Tibial nerve (tissue), 4 donors: ENCODE data around the gene CEP170B. TPM values are rescaled to one million over a fixed set of nuclear protein-coding genes. Genes with fewer than 3 reads are reported as not detected.

Experiments used
- DNase-seq, 2 donors: peaks; one replicate each; pipeline ENCODE4 v3.0.0-alpha.2; 2019; ENCODE audit warnings: low spot score in 2 of 2
- H3K27ac ChIP-seq, 4 donors: fragments of 200-600 bp; sonication (generic) in 3 of 4; one replicate each; pipeline ENCODE4 v1.5.1; 2017 to 2019; ENCODE audit warnings: mild to moderate bottlenecking in 1 of 4
- H3K27me3 ChIP-seq, 2 donors: fragments of 200-600 bp; sonication (generic) in 1 of 2; one replicate each; pipeline versions ENCODE4 v1.5.1 to v1.6.0; 2017 to 2019
- H3K36me3 ChIP-seq, 3 donors: fragments of 200-600 bp; sonication (generic); one replicate each; pipeline ENCODE4 v1.5.1; 2018 to 2019
- H3K4me1 ChIP-seq, 4 donors: fragments of 200-600 bp; sonication (generic) in 3 of 4; one replicate each; pipeline ENCODE4 v1.5.1; 2017 to 2019
- H3K4me3 ChIP-seq, 4 donors: fragments of 200-600 bp; sonication (generic) in 3 of 4; one replicate each; pipeline ENCODE4 v1.5.1; 2017 to 2019; ENCODE audit warnings: mild to moderate bottlenecking in 1 of 4, moderate library complexity in 1 of 4
- H3K9me3 ChIP-seq, 4 donors: fragments of 200-600 bp; sonication (generic) in 3 of 4; one replicate each; pipeline ENCODE4 v1.5.1; 2017 to 2019
- EP300 ChIP-seq, 2 donors: sonication (generic); formaldehyde crosslinking; IDR thresholded peaks; one replicate each; pipeline ENCODE4 v1.6.1; 2017; ENCODE audit warnings: antibody characterized with exemption in 2 of 2, mild to moderate bottlenecking in 1 of 2
- POLR2A ChIP-seq, 2 donors: fragments of 450-650 bp; IDR thresholded peaks; one replicate each; pipeline ENCODE4 v1.6.1; 2017; ENCODE audit warnings: antibody characterized with exemption in 2 of 2, mild to moderate bottlenecking in 2 of 2, moderate library complexity in 2 of 2
- WGBS, 2 donors: methylation state at CpG; one replicate each; pipeline ENCODE4 v1.1.5; 2018; 5-methylcytosine and 5-hydroxymethylcytosine counted together
- total RNA-seq, 4 donors: library from RNA; depleted of rRNA; stranded (reverse); fragments of >200 nt; gene quantifications; one replicate each; pipeline ENCODE4 v1.1.0, GENCODE V29; 2016
- TF ChIP-seq, protein P1 (sequence below), 5 experiments: fragments of 200-600 bp in 3 of 5; fragments of 450-650 bp in 2 of 5; sonication (generic) in 3 of 5; IDR thresholded peaks; one replicate each; pipeline ENCODE4 v1.5.1; 2016 to 2019; ENCODE audit warnings: antibody characterized with exemption in 5 of 5, mild to moderate bottlenecking in 3 of 5, moderate library complexity in 2 of 5

Gene CEP170B
- total RNA-seq, 4 donors from 2014 or later: 10.1 to 36.3 (median 13.0) TPM

- H3K36me3 ChIP-seq: no peaks in the 10 kb centered on the region
- H3K4me3 ChIP-seq: no peak overlapping the region
- H3K9me3 ChIP-seq: peaks cover 0 to 14% (median 0%) of the 10 kb centered on the region in 4 donors
- no peak for TF ChIP-seq EP300 (IDR thresholded peaks at IDR 0.05)
- TF ChIP-seq, protein P1, sequence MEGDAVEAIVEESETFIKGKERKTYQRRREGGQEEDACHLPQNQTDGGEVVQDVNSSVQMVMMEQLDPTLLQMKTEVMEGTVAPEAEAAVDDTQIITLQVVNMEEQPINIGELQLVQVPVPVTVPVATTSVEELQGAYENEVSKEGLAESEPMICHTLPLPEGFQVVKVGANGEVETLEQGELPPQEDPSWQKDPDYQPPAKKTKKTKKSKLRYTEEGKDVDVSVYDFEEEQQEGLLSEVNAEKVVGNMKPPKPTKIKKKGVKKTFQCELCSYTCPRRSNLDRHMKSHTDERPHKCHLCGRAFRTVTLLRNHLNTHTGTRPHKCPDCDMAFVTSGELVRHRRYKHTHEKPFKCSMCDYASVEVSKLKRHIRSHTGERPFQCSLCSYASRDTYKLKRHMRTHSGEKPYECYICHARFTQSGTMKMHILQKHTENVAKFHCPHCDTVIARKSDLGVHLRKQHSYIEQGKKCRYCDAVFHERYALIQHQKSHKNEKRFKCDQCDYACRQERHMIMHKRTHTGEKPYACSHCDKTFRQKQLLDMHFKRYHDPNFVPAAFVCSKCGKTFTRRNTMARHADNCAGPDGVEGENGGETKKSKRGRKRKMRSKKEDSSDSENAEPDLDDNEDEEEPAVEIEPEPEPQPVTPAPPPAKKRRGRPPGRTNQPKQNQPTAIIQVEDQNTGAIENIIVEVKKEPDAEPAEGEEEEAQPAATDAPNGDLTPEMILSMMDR (IDR thresholded peaks at IDR 0.05): no peak
- TF ChIP-seq POLR2A (IDR thresholded peaks at IDR 0.05): no peak
- DNase-seq: no peak
- H3K27ac ChIP-seq: no peak overlapping the region
- no peaks in the 10 kb centered on the region for H3K27me3 ChIP-seq
- H3K4me1 ChIP-seq: peaks cover 0 to 23% (median 12%) of the 10 kb centered on the region in 4 donors
- WGBS, 2 donors: 79 to 87% methylated on average over 7 to 17 of the region's 17 CpGs
Observed at GRCh38 chr14:104928391-104929133, 63.5 kb downstream of the CEP170B start.

DNA sequence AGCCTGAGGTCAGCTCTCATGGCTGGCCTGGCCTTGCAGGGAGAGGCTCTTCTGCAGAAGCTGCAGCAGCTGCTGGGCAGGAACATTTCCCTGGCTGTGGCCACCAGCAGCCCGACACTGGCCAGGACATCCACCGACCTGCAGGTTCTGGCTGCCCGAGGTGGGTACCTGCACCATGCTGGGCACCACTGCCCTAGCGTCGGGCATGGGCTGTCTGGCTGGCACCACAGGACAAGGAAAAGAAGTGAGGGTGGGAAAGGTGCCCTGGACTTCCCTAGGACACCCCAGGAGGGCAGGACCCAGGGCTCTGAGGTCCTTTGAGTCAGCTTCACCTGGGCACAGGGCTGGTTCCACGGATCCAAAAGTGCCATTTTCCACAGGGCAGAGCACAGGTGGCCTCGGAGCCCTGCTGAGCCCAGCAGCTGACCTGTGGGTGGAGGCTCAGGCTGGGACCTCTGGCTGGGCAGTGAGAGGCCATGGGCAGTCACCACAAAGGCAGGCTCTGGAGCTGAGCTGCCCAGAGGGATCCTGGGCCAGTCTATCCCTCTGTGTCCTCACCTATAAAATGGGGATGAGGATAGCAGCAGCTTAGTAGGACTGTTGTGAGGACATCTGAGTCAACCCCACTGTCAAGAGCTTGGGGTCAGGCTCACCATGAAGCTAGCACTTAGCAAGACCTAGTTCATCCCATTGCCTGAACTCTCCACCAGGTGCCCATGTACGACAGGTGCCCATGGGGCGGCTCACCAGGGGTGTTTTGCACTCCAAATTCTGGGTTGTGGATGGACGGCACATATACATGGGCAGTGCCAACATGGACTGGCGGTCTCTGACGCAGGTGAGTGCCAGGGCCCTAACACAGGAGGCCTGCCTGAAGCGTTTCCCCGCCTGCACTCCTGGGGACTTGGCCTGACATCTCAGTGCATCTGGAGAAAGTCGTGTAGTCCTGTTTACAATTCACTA lies 64.5 kb downstream of the CEP170B start:
- H3K36me3 ChIP-seq: no peaks in the 10 kb centered on the region
- 84 to 90% methylated on average over 13 to 15 of the region's 15 CpGs for WGBS, 2 donors
- H3K4me3 ChIP-seq: no peak overlapping the region
- H3K27me3 ChIP-seq: no peaks in the 10 kb centered on the region
- peaks cover 0 to 4% (median 0%) of the 10 kb centered on the region in 4 donors for H3K9me3 ChIP-seq
- TF ChIP-seq, protein P1 (IDR thresholded peaks at IDR 0.05): no peak
- TF ChIP-seq POLR2A (IDR thresholded peaks at IDR 0.05): no peak
- TF ChIP-seq EP300 (IDR thresholded peaks at IDR 0.05): no peak
- peaks cover 0 to 32% (median 12%) of the 10 kb centered on the region in 4 donors for H3K4me1 ChIP-seq
- no peak for DNase-seq
- no peak overlapping the region for H3K27ac ChIP-seq

DNA sequence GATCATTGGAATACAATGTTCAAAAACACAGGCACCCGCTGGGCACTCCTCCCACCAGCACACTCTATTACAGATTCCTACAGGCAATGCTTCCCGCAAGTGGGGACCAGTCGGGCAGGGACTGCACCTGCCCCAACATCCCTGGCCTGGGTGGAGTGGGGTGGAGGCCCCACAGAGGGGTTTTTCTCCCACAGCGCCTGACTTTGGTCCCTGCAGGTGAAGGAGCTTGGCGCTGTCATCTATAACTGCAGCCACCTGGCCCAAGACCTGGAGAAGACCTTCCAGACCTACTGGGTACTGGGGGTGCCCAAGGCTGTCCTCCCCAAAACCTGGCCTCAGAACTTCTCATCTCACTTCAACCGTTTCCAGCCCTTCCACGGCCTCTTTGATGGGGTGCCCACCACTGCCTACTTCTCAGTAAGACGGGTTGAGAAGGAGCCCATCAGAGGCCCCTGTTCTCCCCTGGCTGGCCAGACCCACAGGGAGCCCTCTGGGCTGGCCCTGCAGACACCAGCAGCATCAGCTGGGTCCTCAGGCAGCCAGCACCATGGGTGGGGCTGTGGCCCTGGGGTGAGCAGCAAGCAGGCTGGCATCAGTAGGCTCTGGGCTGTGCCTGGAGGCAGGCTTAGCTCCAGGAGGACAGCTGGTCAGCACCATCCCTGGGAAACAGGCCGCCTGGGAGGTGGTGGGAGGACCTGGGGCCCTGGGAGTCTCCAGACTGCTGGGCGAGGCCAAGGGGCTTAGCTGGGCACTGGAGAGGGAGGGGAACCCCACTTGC lies 65.6 kb downstream of the CEP170B start:
- Histone ChIP-seq H3K27me3 (no peaks in the 10 kb centered on the region), H3K9me3 (no peaks in the 10 kb centered on the region), H3K36me3 (no peaks in the 10 kb centered on the region), H3K27ac (no peak overlapping the region), H3K4me3 (no peak overlapping the region), H3K4me1 (peaks cover 0 to 32% (median 12%) of the 10 kb centered on the region in 4 donors)
- peak in 1 of 2 donors; percentile 10 for DNase-seq
- TF ChIP-seq, protein P1 (IDR thresholded peaks at IDR 0.05): no peak
- TF ChIP-seq EP300 (IDR thresholded peaks at IDR 0.05) (no peak), POLR2A (IDR thresholded peaks at IDR 0.05) (no peak)
- 81 to 87% methylated on average over 9 to 10 of the region's 10 CpGs for WGBS, 2 donors

GRCh38 chr14:104931304-104931770 lies 66.3 kb downstream of the CEP170B start:
- H3K27ac ChIP-seq: no peak overlapping the region
- peak in 1 of 2 donors; percentile 9 for DNase-seq
- no peak overlapping the region for H3K4me3 ChIP-seq
- 71 to 77% methylated on average over 6 to 8 of the region's 9 CpGs for WGBS, 2 donors
- H3K27me3 ChIP-seq: no peaks in the 10 kb centered on the region
- no peaks in the 10 kb centered on the region for H3K36me3 ChIP-seq
- H3K9me3 ChIP-seq: no peaks in the 10 kb centered on the region
- no peak for TF ChIP-seq EP300 (IDR thresholded peaks at IDR 0.05)
- TF ChIP-seq, protein P1 (IDR thresholded peaks at IDR 0.05): no peak
- no peak for TF ChIP-seq POLR2A (IDR thresholded peaks at IDR 0.05)
- peaks cover 0 to 32% (median 12%) of the 10 kb centered on the region in 4 donors for H3K4me1 ChIP-seq
